ENCODE results near the gene MX2.

The MX2 gene

DNA sequence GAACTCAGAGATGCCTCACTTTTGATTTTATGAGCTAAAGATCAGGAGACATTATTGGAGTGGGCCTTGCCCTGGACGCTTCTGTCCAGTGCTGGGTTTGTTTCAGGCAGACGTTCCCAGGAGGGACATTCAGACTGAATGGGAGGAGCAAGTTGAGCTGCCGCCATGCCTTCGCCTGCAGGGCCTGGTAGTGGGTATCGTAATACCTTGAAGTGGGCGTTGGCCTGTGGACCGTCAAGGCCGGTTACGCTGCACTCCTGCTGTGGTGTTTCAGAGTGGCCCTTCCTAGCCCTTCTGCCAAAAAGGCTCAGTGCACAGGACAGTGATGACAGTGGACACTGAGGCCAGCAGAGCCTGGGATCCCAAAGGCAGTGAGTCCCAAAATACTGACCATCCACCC, 43.6 kb upstream of the MX2 start:
- TF ChIP-seq, protein P1, sequence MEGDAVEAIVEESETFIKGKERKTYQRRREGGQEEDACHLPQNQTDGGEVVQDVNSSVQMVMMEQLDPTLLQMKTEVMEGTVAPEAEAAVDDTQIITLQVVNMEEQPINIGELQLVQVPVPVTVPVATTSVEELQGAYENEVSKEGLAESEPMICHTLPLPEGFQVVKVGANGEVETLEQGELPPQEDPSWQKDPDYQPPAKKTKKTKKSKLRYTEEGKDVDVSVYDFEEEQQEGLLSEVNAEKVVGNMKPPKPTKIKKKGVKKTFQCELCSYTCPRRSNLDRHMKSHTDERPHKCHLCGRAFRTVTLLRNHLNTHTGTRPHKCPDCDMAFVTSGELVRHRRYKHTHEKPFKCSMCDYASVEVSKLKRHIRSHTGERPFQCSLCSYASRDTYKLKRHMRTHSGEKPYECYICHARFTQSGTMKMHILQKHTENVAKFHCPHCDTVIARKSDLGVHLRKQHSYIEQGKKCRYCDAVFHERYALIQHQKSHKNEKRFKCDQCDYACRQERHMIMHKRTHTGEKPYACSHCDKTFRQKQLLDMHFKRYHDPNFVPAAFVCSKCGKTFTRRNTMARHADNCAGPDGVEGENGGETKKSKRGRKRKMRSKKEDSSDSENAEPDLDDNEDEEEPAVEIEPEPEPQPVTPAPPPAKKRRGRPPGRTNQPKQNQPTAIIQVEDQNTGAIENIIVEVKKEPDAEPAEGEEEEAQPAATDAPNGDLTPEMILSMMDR (IDR thresholded peaks at IDR 0.05; ENCODE audit: low read depth, low read length, missing control alignments), result no peak
- DNase-seq (ENCODE audit: low read depth), result no peak
- H3K4me3 ChIP-seq (ENCODE audit: low read depth, low read length), result no peak overlapping the region

DNA sequence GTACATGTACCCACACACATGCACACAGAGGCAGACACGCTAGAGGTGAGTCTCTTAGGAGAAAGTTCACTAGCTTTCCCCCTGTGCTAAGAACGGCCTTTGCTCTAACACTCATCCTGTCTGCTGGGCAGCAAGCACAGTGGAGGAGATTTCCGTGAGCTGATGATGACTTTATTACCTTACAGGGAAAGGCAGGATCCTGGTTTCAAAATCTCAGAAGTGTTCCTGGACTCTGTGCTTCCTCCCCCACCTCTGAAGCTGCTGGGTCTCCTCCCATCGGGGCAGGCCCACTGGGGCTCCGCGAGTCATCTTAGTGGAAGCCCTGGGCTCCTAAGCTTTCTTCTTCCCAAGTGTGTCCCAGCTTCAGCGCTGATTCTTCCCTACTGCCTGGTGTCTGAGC, 42.6 kb upstream of the MX2 start:
- no peak for DNase-seq (ENCODE audit: low read depth)
- TF ChIP-seq, protein P1 (IDR thresholded peaks at IDR 0.05; ENCODE audit: low read depth, low read length, missing control alignments), result no peak
- no peak overlapping the region for H3K4me3 ChIP-seq (ENCODE audit: low read depth, low read length)

DNA sequence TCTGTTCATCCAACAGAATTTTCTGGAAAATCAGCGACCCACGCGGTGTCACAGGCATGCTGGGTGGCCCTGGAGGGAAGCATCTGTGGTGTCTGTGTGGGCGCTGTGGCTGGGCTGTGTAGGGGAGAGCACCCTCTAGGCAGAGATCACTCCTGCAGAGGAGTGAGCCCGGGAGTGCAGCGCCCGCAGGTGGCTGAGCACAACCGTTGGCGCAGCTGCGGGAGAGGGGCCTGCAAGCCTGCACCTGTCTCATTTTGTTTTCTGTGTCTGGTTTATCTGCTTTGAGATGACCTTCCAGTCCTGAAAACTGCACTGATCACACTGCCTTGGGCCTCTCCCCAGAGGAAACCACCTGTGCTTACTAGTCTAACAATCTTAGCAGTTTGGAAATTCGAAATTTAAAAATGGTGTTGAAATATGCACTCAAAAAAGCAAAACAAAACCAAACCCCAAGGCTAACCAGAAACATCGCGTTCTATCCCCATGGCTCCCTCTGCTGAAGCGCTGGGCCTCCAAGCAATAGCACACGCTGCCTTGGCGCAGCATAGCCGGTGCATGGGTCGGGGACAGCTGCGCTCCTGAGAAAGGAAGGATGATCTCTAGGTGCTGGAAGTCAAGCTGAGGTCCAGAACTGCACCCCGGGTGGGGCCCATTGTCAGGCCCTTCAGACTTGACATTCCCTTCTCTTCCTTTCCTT, 40.5 kb upstream of the MX2 start:
- H3K4me3 ChIP-seq (ENCODE audit: low read depth, low read length), result no peak overlapping the region
- TF ChIP-seq, protein P1 (IDR thresholded peaks at IDR 0.05; ENCODE audit: low read depth, low read length, missing control alignments), result no peak
- DNase-seq (ENCODE audit: low read depth), result no peak

DNA sequence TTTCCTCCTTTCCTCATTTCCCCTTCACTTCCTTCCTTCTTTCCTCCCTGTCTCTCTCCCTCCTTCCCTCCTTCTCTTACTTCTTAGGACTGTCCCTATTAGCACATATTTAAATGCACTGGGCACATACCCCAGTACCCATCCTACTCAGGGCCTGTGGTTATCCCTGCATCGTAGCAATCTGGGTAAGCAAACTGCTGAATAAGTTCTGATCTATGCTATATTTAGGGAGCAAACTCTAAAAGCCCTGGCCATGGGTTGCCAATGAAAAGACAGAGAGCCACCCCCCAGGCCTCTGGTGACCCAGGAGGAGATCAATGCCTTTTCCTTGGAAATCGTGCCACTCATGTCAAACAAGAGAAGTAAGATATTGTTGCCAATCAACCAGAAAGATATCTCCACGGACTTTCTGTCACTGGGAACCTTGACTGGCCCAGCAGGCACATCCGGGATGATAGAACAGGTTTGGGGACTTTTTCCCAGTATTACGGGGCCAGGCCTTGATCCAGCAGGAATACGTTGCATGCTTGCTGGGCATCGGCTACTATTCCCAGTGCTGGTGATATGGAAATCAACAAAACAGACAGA, 39.8 kb upstream of the MX2 start:
- no peak for DNase-seq (ENCODE audit: low read depth)
- H3K4me3 ChIP-seq (ENCODE audit: low read depth, low read length), result no peak overlapping the region
- TF ChIP-seq, protein P1 (IDR thresholded peaks at IDR 0.05; ENCODE audit: low read depth, low read length, missing control alignments), result no peak

DNA sequence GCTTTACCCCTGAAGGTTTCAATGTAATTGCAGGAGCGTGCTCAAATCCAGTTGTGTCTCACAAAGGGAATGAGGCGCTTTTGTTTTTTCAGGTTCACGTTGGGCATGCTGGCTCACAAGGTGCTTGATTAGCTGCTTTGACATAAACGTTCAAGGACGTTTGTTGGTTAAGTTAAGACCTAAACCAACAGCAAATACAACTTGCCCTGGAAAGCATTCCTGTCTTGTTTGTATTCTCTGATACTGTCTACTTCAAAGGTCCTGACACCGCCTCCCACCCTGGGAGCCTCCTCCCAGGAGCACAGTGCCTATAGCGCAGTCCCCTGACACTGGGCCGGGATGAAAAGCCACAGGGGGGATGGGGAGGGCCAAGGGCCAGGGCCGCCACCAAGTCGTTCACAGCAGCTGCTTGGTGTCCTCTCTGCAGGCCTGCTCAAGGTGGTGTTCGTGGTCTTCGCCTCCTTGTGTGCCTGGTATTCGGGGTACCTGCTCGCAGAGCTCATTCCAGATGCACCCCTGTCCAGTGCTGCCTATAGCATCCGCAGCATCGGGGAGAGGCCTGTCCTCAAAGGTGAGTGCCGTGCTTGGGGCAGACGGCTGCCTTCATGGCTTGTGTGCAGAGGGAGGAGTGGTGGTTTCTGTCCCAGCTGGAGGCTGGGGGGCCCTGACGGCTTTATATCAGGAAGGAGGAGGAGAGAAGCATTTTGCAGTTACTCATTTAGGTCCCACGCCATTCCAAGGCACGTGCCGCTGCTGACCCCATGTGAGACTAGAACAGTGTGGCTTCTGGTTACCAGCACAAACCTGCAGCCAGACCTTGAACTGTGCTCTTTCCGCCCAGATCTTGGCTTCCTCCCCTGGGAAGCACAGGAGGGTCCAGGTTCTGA, 39.1 kb upstream of the MX2 start:
- TF ChIP-seq, protein P1 (IDR thresholded peaks at IDR 0.05; ENCODE audit: low read depth, low read length, missing control alignments), result no peak

DNA sequence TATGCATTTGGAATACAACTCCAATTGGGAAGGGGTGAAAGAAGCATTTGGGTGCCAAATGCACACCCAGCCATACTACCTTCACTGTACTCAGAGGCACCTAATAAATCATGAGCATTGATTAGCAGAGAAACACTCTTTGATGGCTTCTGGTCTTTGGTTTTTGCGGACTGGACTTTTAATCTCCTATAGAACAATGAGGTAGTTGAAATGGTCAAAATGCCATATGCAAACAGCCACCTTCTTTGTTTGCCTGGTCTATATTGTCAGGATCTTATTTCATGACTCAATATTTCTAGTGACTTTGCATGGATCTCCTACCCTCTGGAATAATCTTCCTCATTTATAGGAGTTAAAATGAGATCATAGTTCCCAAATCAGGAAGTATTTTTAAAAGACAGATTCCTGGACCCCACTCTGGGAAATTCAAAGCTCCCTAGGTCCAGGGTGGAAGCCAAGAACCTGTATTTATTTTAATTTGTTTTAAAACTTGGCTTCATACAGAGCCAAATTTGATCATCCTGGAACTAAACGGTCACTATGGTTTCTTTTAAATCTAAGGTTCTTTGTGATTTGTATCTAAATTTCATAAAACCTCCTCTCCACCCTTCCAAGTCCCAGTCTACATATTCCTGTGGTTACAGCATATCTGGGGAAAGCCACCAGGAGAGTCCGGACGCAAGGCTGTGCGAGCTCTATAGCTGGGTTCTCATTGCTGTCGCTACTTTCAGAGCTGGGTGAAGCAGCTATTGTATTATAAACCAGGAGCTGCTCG, 36.5 kb upstream of the MX2 start:
- no peak for DNase-seq (ENCODE audit: low read depth)
- H3K4me3 ChIP-seq (ENCODE audit: low read depth, low read length), result no peak overlapping the region
- TF ChIP-seq, protein P1 (IDR thresholded peaks at IDR 0.05; ENCODE audit: low read depth, low read length, missing control alignments), result no peak

More for the DNA sequence above, 39.1 kb upstream of the MX2 start:
- no peak overlapping the region for H3K4me3 ChIP-seq (ENCODE audit: low read depth, low read length)
- no peak for DNase-seq (ENCODE audit: low read depth)

Measured in GM12864 (cell line).